Keratinocyte (primary cell): ENCODE results near the gene FDPS. TPM values are rescaled to one million over a fixed set of nuclear protein-coding genes. Genes with fewer than 3 reads are reported as not detected.

Source experiments
- DNase-seq: peaks from one replicate; pipeline ENCODE4 v3.0.0-alpha.2; 2011; ENCODE audit warnings: low read depth, missing footprints, low spot score
- FAIRE-seq: peaks from 2 replicates; lab custom pipeline; 2011; peaks lifted over from hg19 to GRCh38; lab: Jason Lieb, UNC
- H2AFZ ChIP-seq: 2 replicates; pipeline ENCODE4 v1.6.0; 2012; ENCODE audit warnings: low read length, control low read depth, inconsistent platforms; ENCODE audit not compliant: control insufficient read depth
- H3K27ac ChIP-seq: 2 replicates; pipeline ENCODE4 v1.5.1; 2011; ENCODE audit warnings: low read length; ENCODE audit not compliant: control insufficient read depth, insufficient read depth
- H3K27me3 ChIP-seq: 3 replicates; pipeline ENCODE4 v1.6.0; 2011; ENCODE audit warnings: low read length; ENCODE audit not compliant: control insufficient read depth, insufficient read depth; ENCODE audit errors: extremely low read depth
- H3K36me3 ChIP-seq, 2 experiments: 2 replicates in 1 of 2; 3 replicates in 1 of 2; pipeline ENCODE4 v1.5.1; 2011; ENCODE audit warnings: low read length in 2 of 2, mild to moderate bottlenecking in 1 of 2; ENCODE audit not compliant: control insufficient read depth in 2 of 2, insufficient read depth in 2 of 2; ENCODE audit errors: extremely low read depth in 1 of 2
- H3K4me1 ChIP-seq: 3 replicates; pipeline ENCODE4 v1.5.1; 2011; ENCODE audit warnings: low read length; ENCODE audit not compliant: control insufficient read depth, insufficient read depth; ENCODE audit errors: extremely low read depth
- H3K4me2 ChIP-seq: 3 replicates; pipeline ENCODE4 v1.6.0; 2011; ENCODE audit warnings: low read depth, low read length; ENCODE audit not compliant: control insufficient read depth, insufficient read depth; ENCODE audit errors: extremely low read depth
- H3K4me3 ChIP-seq, 3 experiments: fragments of 200-600 bp in 1 of 3; sonication (generic) in 1 of 3; 2 replicates in 2 of 3; 3 replicates in 1 of 3; pipeline ENCODE4 v1.5.1; 2011 to 2016; ENCODE audit warnings: low read length in 3 of 3, mild to moderate bottlenecking in 3 of 3, control low read depth in 2 of 3, inconsistent platforms in 1 of 3, low read depth in 1 of 3, mixed read lengths in 1 of 3, mixed run types in 1 of 3, moderate library complexity in 1 of 3; ENCODE audit not compliant: control insufficient read depth in 2 of 3, insufficient read depth in 2 of 3; ENCODE audit errors: extremely low read depth in 1 of 3
- H3K79me2 ChIP-seq: 2 replicates; pipeline ENCODE4 v1.6.0; 2012; ENCODE audit warnings: low read length; ENCODE audit not compliant: control insufficient read depth, insufficient read depth
- H3K9ac ChIP-seq: 3 replicates; pipeline ENCODE4 v1.6.0; 2011; ENCODE audit warnings: low read length; ENCODE audit not compliant: control insufficient read depth, insufficient read depth; ENCODE audit errors: extremely low read depth
- H3K9me1 ChIP-seq: 3 replicates; pipeline ENCODE4 v1.6.0; 2011; ENCODE audit warnings: low read length; ENCODE audit not compliant: control insufficient read depth, insufficient read depth; ENCODE audit errors: extremely low read depth
- H3K9me3 ChIP-seq: 2 replicates; pipeline ENCODE4 v1.5.1; 2012; ENCODE audit warnings: low read depth, low read length; ENCODE audit not compliant: control insufficient read depth
- H4K20me1 ChIP-seq: 3 replicates; pipeline ENCODE4 v1.6.0; 2011; ENCODE audit warnings: low read length; ENCODE audit not compliant: control insufficient read depth, insufficient read depth; ENCODE audit errors: extremely low read depth
- CTCF ChIP-seq, 3 experiments: IDR thresholded peaks in 1 of 3; conservative IDR thresholded peaks in 1 of 3; optimal IDR thresholded peaks in 1 of 3; 2 replicates in 2 of 3; 3 replicates in 1 of 3; pipeline versions ENCODE3 to v1.5.1; 2011; ENCODE audit warnings: low read length in 3 of 3, mild to moderate bottlenecking in 3 of 3, moderate library complexity in 2 of 3, control low read depth in 1 of 3, inconsistent platforms in 1 of 3; ENCODE audit not compliant: insufficient read depth in 2 of 3; ENCODE audit errors: extremely low read depth in 1 of 3
- EZH2 ChIP-seq: IDR thresholded peaks from one replicate; pipeline ENCODE4 v1.6.1; 2012; ENCODE audit warnings: inconsistent platforms, mild to moderate bottlenecking, low read length, moderate library complexity
- dilution Hi-C: fragments of 300-500 bp; cut with MboI; formaldehyde crosslinking; loops from one replicate; pipeline ENCODE4 v1.7.0; 2020; ENCODE audit warnings: low sequenced_read_pairs; ENCODE audit not compliant: extremely low pct_ligation_motif_present
- polyA plus RNA-seq, 5 experiments: library from polyadenylated mRNA; depleted of rRNA in 3 of 5; stranded (reverse) in 3 of 5; stranded (forward) in 1 of 5; unstranded in 1 of 5; fragments of >200 nt; gene quantifications; 1 replicate in 1 of 5; 2 replicates in 3 of 5; 3 replicates in 1 of 5; pipeline versions ENCODE4 v1.2.1 to v1.2.3, GENCODE V29; 2011 to 2012; ENCODE audit warnings: missing spikeins in 2 of 5, low read depth in 1 of 5, low replicate concordance in 1 of 5

Gene FDPS
- polyA plus RNA-seq, 1 donor (not counting 4 experiments of a cell fraction or from before 2014, with no cell fraction given): 821 TPM

DNA sequence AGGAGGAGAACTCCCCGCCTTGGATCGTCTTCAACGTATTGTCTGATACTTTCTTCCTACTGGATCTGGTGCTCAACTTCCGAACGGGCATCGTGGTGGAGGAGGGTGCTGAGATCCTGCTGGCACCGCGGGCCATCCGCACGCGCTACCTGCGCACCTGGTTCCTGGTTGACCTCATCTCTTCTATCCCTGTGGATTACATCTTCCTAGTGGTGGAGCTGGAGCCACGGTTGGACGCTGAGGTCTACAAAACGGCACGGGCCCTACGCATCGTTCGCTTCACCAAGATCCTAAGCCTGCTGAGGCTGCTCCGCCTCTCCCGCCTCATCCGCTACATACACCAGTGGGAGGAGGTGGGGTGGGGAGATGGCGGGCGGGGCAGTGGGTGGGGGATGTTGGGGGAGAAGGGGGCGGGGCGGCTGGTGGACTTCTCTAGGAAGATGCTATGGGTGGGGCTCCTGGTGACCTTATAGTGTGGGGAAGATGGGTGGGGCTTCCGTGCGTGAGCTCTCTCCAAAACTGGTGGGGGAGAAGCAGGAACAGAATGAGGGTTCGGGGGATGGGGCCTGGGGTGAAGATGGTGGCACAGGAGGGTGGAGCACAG lies 26.1 kb upstream of the FDPS start:
- H3K27ac ChIP-seq: no peak overlapping the region
- H3K4me1 ChIP-seq: peaks cover 9% of the 10 kb centered on the region
- dilution Hi-C loops: no loop called here
- H4K20me1 ChIP-seq: no peaks in the 10 kb centered on the region
- no peak overlapping the region for H3K4me2 ChIP-seq
- H3K9me3 ChIP-seq: no peaks in the 10 kb centered on the region
- no peaks in the 10 kb centered on the region for H3K36me3 ChIP-seq
- no peaks in the 10 kb centered on the region for H3K27me3 ChIP-seq
- no peaks in the 10 kb centered on the region for H3K79me2 ChIP-seq
- TF ChIP-seq CTCF (optimal IDR thresholded peaks at IDR 0.05 in 1 of 3, IDR thresholded peaks at IDR 0.05 in 1 of 3, conservative IDR thresholded peaks at IDR 0.05 in 1 of 3; ENCODE audit: extremely low read depth in 1 of 3, insufficient read depth in 2 of 3, low read length in 3 of 3) (no peak), EZH2 (no peak)
- no peak for FAIRE-seq
- H3K9ac ChIP-seq: no peak overlapping the region
- H3K9me1 ChIP-seq: no peaks in the 10 kb centered on the region
- H2AFZ ChIP-seq: no peak overlapping the region
- DNase-seq: no peak
- no peak overlapping the region for H3K4me3 ChIP-seq

DNA sequence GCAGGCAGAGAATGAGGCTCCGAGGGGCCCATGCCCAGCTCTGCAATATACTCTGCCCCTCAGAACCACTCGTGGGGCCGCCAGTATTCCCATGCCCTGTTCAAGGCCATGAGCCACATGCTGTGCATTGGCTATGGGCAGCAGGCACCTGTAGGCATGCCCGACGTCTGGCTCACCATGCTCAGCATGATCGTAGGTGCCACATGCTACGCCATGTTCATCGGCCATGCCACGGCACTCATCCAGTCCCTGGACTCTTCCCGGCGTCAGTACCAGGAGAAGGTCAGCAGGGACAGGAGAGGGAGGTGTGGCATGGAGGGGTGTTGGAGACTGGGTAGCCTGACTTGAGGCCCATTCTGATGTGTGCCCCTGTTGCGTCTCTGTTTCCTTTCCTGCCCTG lies 24.2 kb upstream of the FDPS start:
- H3K79me2 ChIP-seq: no peaks in the 10 kb centered on the region
- H3K36me3 ChIP-seq: no peaks in the 10 kb centered on the region
- H3K9me1 ChIP-seq: no peaks in the 10 kb centered on the region
- TF ChIP-seq EZH2: no peak
- TF ChIP-seq CTCF (optimal IDR thresholded peaks at IDR 0.05 in 1 of 3, IDR thresholded peaks at IDR 0.05 in 1 of 3, conservative IDR thresholded peaks at IDR 0.05 in 1 of 3; ENCODE audit: extremely low read depth in 1 of 3, insufficient read depth in 2 of 3, low read length in 3 of 3): no peak
- H3K4me2 ChIP-seq: no peak overlapping the region
- no peak for FAIRE-seq
- H2AFZ ChIP-seq: no peak overlapping the region
- no peak overlapping the region for H3K27ac ChIP-seq
- H4K20me1 ChIP-seq: no peaks in the 10 kb centered on the region
- H3K9ac ChIP-seq: no peak overlapping the region
- H3K4me1 ChIP-seq: no peaks in the 10 kb centered on the region
- dilution Hi-C loops: no loop called here
- H3K27me3 ChIP-seq: no peaks in the 10 kb centered on the region
- H3K9me3 ChIP-seq: no peaks in the 10 kb centered on the region
- no peak for DNase-seq
- H3K4me3 ChIP-seq: no peak overlapping the region
